Measurements from ENCODE around the gene FAM221B. TPM values are rescaled to one million over a fixed set of nuclear protein-coding genes. Genes with fewer than 3 reads are reported as not detected.

Gene FAM221B
- total RNA-seq, 4 donors from 2014 or later, result not detected

DNA sequence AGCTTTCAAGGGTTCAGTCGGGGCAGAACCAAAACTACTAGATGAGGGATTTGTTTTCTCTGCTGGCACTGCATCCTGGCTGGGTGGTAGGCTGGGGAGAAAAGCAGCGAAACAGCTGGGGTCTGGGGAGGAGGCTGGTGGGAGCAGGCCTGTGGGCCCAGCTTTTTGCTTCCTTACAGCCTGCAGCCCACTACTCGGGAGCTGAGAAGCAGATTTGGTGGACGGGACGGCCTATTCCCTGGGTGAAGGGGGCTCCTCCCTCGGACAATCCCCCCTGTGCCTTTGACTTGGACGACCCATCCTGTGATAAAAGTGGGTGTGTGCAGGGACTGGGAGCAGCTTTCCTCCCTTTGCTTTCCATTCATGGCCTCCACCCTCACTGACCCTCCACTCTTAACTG lies 28.0 kb downstream of the FAM221B start:
- WGBS, result 88% methylated on average over 7 of the region's 7 CpGs
- intact Hi-C loops (cut with DNase I), result no loop called here
- TF ChIP-seq POLR2AphosphoS5 (IDR thresholded peaks at IDR 0.05) (no peak), EP300 (IDR thresholded peaks at IDR 0.05) (no peak), POLR2A (IDR thresholded peaks at IDR 0.05; ENCODE audit: low read depth) (no peak)
- TF ChIP-seq, protein P1, sequence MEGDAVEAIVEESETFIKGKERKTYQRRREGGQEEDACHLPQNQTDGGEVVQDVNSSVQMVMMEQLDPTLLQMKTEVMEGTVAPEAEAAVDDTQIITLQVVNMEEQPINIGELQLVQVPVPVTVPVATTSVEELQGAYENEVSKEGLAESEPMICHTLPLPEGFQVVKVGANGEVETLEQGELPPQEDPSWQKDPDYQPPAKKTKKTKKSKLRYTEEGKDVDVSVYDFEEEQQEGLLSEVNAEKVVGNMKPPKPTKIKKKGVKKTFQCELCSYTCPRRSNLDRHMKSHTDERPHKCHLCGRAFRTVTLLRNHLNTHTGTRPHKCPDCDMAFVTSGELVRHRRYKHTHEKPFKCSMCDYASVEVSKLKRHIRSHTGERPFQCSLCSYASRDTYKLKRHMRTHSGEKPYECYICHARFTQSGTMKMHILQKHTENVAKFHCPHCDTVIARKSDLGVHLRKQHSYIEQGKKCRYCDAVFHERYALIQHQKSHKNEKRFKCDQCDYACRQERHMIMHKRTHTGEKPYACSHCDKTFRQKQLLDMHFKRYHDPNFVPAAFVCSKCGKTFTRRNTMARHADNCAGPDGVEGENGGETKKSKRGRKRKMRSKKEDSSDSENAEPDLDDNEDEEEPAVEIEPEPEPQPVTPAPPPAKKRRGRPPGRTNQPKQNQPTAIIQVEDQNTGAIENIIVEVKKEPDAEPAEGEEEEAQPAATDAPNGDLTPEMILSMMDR (IDR thresholded peaks at IDR 0.05), result no peak
- no peak for DNase-seq (ENCODE audit: extremely low spot score)
- Histone ChIP-seq H3K27ac (replicated peaks in 1 of 4) (no peak overlapping the region), H3K4me3 (no peak overlapping the region), H3K9me3 (no peaks in the 10 kb centered on the region), H3K27me3 (no peaks in the 10 kb centered on the region), H3K4me1 (peaks cover 0 to 12% (median 5%) of the 10 kb centered on the region in 4 donors), H3K36me3 (peaks cover 15 to 62% (median 45%) of the 10 kb centered on the region in 4 donors)

DNA sequence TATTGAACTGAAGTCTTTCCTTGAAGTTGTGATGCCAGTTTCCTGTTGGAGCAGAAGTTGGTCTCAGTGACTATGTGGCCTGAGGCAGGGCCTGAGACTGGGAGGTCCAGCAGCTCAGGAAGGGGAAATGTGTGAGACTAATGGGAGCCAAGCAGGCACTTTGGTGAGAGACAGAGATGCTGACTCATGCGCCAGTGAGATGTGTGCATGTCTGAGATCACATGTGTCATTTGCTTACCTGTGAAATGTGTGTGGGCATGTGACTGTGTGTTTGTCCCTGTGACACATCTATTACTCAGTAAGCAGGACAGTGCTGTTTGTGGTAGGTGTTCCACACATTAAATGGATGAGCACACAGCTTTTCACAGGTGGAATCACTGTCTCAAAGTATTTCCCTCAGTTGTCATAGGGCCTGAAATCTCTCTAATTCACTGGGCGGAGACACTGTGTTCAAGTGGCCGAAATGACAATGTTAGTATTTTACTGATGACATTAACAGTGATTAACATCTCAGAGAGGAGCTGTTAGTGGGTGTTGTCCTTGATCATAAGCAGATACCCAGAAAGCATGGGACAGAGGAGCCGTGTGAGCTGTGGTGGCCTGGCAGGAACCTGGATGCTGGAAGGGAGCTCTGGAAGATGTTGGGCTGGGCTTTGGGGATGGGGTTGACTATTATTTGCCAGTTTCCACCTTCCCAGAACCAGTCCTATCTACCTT lies 29.7 kb downstream of the FAM221B start:
- Histone ChIP-seq H3K27ac (replicated peaks in 1 of 4) (no peak overlapping the region), H3K9me3 (no peaks in the 10 kb centered on the region), H3K27me3 (no peaks in the 10 kb centered on the region), H3K36me3 (peaks cover 15 to 48% (median 37%) of the 10 kb centered on the region in 4 donors), H3K4me3 (no peak overlapping the region), H3K4me1 (peaks cover 3 to 29% (median 22%) of the 10 kb centered on the region in 4 donors)
- DNase-seq (ENCODE audit: extremely low spot score), result no peak
- TF ChIP-seq, protein P1 (IDR thresholded peaks at IDR 0.05), result no peak
- no peak for TF ChIP-seq EP300 (IDR thresholded peaks at IDR 0.05)
- no peak for TF ChIP-seq POLR2AphosphoS5 (IDR thresholded peaks at IDR 0.05)
- TF ChIP-seq POLR2A (IDR thresholded peaks at IDR 0.05; ENCODE audit: low read depth), result no peak
- 90% methylated on average over 4 of the region's 4 CpGs for WGBS
- intact Hi-C loops (cut with DNase I), result no loop called here

DNA sequence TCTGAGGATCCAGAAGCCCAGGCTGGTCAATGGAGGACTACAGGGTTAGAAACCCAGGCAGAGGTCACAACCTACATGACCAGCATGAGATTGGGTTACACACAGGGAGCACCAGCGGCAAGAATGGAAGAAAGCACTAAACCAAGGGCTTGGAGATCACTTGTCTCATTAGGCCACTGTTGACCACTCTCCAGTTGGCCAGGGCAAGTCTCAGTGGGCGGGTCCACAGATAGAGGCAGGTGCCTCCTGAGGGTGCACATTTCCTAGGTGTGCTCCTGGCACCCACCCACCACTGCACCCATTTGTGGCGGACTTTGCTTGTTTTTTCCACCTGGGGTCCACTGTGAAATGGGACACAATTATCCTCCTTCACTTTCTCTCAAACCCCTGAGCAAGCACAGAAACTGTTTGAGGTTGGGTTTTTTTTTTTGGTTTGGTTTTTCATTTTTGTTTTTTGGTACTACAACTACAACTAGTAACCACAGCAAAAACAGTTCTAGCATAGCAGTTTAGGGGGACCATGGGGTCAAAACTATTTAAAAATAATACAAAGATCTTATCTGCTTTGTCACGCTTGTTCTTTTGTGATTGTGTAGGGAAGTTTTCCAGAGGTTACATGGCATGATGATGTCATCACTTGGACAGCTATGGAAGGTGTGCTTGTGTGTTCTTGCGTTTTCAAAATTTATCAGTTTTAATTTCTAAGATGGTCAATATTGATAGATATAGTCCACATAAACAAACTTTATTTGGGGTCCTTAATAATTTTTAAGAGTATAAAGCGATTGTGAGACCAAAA lies 31.0 kb downstream of the FAM221B start:
- intact Hi-C loops (cut with DNase I), result no loop called here
- DNase-seq (ENCODE audit: extremely low spot score), result no peak
- no peaks in the 10 kb centered on the region for H3K27me3 ChIP-seq
- TF ChIP-seq EP300 (IDR thresholded peaks at IDR 0.05), result no peak
- TF ChIP-seq POLR2A (IDR thresholded peaks at IDR 0.05; ENCODE audit: low read depth), result no peak
- no peak for TF ChIP-seq POLR2AphosphoS5 (IDR thresholded peaks at IDR 0.05)
- TF ChIP-seq, protein P1 (IDR thresholded peaks at IDR 0.05), result no peak
- H3K36me3 ChIP-seq, result peaks cover 11 to 37% (median 30%) of the 10 kb centered on the region in 4 donors
- H3K27ac ChIP-seq (replicated peaks in 1 of 4), result no peak overlapping the region
- WGBS, result 92% methylated on average over 6 of the region's 6 CpGs
- peaks cover 16 to 42% (median 35%) of the 10 kb centered on the region in 4 donors for H3K4me1 ChIP-seq
- no peaks in the 10 kb centered on the region for H3K9me3 ChIP-seq
- H3K4me3 ChIP-seq, result no peak overlapping the region

DNA sequence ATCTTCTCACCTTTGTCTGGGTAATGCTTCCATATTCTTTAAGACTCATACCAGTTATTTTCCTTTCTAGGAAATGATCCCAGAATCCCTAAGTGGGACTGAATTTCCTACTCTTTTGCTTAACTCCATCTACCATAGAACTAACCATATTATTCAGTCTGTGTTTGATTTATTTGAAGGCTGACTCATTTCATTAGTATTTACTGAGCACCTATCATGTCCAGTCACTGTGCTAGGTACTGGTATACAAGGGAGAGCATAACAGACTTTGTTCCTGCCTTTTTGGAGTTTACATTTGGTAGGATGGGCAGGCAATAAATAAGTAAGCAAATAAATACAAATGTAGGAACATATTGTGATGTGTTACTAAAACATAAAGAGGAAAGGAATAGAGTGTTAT lies 32.8 kb downstream of the FAM221B start:
- TF ChIP-seq, protein P1 (IDR thresholded peaks at IDR 0.05), result no peak
- TF ChIP-seq POLR2A (IDR thresholded peaks at IDR 0.05; ENCODE audit: low read depth) (no peak), EP300 (IDR thresholded peaks at IDR 0.05) (no peak), POLR2AphosphoS5 (IDR thresholded peaks at IDR 0.05) (no peak)
- Histone ChIP-seq H3K27me3 (no peaks in the 10 kb centered on the region), H3K36me3 (peaks cover 3 to 19% (median 12%) of the 10 kb centered on the region in 4 donors), H3K27ac (replicated peaks in 1 of 4) (no peak overlapping the region), H3K4me3 (no peak overlapping the region), H3K9me3 (no peaks in the 10 kb centered on the region), H3K4me1 (peaks cover 26 to 57% (median 51%) of the 10 kb centered on the region in 4 donors)
- DNase-seq (ENCODE audit: extremely low spot score), result no peak
- intact Hi-C loops (cut with DNase I), result no loop called here
